NCI-H2107 treated with DMSO at 0.1 percent for 48 hours (cell line): ENCODE measurements around the gene FBXL17.

ENCODE experiments used
- DNase-seq: peaks from one replicate; lab custom pipeline; 2025; ENCODE audit not compliant: unreplicated experiment; lab: John Stamatoyannopoulos, UW

The FBXL17 gene

DNA sequence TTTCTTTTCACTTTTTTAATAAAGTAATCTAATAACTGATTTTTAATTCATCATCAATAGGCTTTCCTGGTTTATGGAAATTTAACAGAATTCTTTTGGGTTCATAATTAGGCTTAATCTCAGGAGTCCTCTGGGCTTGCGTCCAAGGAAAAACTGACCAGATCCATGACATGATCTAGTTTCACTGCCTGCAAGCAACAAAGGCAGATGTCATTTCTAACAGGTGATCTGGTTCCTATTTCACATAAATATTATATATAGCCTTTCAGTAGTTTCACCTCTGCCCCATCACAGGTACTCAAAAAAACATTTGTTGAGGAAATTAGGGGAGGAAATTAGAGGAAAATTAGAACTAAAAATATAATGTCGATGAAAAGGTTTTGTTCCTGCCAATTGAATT lies 126.4 kb downstream of the FBXL17 start:
- no peak for DNase-seq

DNA sequence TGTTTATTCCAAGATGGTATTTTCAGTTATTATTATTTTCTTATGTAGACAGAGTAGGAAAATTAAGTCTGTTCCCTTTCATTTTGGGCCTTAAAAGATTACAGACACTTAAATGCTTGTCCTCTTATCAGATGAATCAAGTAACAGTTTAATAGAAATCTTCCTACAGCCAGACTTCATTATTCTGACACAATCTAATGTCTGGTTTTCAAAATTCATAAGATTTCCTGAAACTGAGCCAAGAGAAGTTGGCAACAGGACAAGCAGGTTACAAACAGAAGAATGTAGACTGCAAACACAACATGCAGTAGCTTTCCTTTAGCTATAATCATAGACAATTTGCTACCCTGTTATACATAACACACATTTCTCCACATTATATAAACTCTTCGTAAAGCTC lies 130.5 kb downstream of the FBXL17 start:
- DNase-seq, result no peak

DNA sequence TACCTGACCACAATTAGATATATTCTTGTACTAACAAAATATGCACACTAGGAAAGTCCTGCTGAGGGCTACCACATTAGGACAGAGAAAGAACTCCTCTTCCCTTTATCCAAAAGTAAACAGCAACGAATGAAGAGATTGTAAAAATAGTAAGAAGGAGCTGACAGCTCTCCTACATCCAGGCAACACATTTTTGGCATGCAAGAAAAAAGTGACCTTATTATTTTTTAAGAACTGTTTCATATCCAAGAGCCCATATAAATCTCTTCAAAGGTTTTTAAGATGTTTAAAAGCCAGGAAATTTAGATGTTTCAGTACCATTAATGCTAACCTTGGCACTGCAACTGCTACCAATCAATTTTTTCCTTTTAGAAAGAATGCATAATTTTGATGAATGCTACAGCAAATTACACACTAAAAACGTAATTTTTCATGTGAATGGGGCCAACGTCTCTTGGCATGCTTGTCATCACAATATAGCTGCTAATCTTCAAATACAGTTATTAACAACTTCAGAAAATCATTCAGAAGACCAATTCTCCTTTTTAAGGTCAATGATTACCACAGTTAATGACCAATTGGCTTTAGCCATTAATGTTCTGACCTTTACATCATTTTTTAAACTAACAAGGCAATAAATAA lies 132.0 kb downstream of the FBXL17 start:
- no peak for DNase-seq

DNA sequence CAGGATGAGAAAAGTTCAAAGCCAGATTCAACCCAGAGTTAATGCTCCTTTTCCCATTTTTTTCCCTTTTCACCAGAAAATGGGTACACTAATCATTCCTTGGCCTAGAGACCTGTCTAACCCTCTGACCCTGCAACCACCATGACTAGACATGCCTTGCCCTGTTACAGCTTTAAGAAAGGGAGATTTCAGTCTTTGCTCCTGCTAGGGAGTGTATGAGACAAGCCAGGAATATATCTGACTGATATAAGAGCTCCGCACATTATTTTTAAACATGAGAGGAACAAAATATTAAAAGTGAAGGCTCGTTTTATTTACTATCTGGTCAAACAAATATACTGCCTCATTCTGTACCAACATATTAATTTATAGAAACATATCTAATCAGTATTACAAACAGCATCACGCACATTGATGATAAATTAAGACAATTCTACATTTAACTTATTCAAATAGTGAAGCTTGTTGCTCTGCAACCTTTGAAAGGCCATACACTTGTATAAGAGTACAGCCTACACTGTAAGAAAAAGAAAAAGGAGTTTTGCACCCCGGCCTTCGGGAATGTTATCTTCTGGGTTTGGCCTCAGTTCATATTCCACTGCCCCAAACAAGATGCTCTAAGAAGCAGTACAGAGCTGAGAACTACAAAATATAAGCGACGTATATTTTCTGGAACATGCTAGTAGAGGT lies 132.7 kb downstream of the FBXL17 start:
- no peak for DNase-seq

DNA sequence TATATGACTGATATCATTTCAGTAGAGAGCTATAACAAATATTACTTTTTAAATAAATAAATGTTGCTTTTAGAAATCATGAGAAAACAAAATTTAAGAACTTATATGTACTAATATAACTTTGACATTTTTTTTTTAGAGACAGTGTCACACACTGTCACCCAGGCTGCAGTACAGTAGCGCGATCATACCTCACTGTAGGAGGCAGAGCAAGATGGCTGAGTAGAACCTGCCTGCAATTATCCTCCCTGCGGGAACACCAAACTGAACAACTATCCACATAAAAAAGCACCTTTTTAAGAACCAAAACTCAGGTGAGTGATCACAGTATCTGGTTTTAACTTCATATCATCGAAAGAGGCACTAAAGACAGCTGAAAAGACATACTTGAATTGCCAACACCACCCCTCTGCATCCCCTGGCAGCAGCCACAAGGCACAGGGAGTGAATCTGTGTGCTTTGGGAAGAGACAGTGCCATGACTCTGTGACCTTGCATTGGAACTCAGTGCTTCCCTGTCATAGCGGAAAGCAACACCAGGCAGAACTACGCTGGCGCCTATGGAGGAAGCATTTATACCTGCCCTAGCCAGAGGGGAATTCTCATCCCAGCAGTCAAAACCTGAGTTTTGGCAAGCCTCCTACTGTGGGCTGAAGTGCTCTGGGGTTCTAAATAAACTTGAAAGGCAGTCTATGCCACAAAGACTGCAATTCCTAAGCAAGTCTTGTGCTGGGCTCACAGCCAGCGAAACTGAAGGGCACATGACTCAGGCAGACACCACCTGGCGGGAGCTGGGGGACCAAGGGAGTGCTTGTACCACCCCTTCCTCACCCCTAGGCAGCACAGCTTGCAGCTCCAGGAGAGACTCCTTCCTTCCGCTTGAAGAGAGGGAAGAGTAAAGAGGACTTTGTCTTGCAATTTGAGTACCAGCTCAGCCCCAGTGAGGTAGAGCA lies 142.7 kb downstream of the FBXL17 start:
- peak; percentile 16 for DNase-seq

DNA sequence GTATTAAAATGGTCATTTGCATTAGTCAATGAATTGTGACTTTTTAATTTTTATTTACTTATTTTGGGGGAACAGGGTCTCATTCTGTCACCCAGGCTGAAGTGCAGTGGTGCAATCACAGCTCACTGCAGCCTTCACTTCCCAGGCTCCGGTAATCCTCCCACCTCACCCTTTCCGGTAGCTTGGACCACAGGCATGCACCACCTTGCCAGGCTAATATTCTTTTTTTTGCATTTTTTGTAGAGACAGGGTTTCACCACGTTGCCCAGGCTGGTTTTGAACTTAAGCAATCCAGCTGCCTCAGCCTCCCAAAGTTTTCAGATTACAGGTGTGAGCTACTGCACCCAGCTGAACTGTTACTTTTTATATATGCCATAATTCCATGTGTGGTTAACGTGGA lies 143.4 kb downstream of the FBXL17 start:
- DNase-seq, result no peak

DNA sequence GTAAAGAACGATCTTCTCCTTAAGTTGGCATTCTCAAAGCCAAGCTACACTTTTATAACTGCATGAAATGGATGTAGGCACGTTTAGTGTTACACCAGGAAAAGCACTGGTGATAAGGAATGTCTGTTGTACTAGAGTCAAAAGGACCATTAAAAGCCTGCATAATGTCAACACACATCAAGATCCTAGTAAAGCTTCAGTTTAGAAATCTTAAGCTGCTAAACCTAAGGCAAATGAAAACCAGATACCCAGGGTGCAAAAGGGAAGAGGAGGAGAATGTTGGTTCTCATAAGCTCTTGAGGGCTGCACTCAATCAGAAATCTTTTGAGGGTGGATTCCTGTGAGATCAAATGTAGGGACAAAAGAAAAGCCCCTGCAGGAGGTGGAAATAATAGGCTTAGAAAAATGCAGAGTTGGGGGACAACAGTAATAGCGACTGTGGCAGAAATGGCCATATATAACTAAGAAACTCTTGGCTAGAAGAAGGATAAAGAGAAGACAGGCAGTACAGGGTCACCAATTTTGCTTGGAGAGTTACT lies 148.2 kb downstream of the FBXL17 start:
- no peak for DNase-seq

DNA sequence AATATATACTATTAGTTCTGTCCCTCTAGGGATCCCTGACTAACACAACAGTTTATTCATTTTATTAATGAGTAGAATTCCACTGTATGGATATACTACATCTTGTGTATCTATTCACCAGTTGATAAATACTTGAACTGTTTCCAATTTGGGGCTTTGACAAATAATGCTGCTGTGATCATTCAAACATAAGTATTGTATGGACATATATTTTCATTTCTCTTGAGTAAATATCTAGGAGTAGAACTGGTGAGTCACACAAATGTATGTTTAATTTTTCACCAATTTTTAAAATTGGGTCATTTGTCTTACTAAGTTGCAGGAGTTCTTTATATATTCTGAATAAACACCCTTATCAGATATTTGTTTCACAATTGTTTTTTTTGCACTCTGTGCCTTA lies 149.1 kb downstream of the FBXL17 start:
- DNase-seq, result no peak

DNA sequence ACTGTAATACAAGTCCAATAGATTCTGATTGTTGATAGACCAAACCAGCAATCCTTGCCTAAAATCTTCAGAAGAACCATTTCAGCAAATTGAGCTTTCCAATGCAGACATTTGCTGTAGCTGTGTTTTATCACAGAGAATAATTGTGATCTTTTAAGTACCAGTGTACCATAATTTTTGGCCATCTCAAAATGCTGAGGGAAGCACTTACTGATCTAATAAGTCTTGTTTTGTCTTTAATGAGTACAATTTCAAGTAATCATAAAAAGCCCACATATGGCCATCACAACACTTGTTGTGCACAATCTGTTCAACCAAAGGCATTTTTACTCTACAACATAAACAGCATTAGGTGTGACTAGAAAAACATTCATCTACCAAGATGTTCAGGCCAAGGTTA lies 159.9 kb downstream of the FBXL17 start:
- DNase-seq, result no peak

DNA sequence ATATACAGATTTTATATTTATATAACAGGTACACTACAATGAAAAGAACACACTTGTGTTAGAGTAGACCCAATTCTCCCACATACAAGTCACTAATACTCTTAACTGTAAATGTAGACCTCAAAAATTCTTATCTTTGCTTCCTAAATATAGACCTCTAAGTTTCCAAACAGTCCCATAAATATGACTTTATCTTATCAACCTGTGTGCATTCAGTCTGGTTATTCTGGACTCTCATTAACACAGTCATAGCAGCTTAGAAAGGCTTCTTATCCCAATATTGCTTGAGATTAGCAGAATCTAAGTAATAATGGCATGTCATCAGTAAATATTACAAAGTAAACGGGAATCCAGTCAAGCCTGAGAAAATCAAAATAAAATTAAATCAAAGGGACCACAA lies 161.1 kb downstream of the FBXL17 start:
- DNase-seq, result no peak

DNA sequence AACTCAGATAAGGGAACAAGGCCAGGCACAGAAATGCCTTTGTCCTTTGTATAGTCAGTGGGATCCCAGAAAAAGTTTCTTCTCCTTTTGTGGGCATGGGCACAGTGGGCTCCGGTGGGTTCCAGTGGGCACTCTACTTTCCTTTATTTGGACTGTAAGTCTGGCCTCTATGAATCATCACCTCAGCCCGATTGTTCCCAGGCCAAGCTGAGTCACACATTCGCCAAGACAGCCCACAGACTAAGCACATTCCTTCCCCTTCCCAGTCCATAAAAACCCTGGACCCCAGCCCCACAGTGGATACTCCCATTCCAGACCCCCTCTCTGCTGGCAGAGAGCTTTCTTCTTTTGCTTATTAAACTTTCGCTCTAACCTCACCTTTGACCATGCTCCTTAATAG lies 165.0 kb downstream of the FBXL17 start:
- no peak for DNase-seq

DNA sequence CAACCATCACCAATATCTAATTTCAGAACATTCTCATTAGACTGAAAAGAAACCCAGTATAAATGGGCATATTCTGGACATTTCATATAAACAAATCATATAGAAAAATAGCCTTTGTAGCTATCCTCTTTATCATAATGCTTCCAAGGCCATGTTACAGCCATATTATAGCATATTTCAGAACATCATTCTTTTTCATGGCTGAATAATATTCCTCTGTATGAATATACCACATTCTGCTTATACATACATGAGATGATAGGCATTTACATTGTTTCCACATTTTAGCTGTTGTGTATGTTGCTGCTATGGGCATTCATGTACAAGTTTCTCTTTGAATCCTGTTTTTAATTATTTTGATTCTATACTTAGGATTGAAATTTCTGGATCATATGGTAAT lies 167.0 kb downstream of the FBXL17 start:
- DNase-seq, result no peak

DNA sequence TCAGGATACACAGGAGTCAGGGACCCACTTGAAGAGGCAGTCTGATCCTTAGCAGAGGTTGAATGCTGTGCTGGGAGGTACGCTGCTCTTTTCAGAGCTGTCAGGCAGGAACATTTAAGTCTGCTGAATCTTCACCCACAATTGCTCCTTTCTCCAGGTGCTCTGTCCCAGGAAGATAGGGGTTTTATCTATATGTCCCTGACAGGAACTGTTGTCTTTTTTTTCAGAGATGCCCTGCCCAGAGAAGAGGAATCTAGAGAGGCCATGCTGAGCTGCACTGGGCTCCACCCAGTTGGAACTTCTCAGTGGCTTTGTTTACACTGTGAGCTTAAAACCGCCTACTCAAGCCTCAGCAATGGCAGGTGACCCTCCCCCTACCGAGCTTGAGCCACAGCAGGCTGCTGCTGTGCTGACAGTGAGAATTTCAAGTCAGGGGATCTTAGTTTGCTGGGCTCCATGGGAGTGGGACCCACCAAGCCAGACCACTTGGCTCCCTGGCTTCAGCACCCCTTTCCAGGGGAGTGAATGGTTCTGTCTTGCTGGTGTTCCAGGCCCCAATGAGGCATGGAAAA lies 169.0 kb downstream of the FBXL17 start:
- peak; percentile 4 for DNase-seq

DNA sequence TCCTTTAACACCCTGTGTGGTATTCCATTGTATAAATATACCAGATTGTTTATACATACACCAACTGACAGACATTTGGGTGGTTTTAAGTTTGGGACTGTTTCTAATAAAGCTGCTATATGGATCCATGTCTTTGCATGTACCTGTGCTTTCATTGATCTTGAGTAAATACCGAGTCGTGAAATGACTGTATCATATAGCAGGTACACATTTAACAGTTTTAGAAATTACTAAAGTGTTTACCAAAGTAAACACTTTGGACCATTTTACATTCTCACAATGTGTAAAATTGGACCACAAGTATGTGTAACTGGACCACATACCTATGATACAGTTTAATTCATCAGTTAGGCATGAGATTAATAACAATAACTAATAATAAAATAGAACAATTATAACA lies 175.2 kb downstream of the FBXL17 start:
- DNase-seq, result no peak

DNA sequence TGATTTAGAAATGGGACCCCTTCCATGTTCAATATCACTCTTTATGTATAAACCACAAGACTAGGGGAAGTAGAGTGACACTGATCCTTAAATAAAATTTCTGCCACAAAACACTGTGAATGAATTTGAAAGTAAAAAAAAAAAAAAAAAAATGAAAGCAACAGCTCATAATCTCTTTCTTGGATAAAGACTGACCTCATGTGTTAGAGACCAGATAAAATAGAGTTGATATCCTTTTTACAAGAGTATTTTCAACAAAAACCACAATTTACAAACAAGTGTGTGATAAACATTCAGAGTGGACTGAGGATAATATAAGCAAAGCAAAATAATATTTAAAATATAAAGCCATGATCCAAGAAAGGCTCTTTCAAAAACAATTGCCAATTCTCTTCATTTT lies 180.2 kb downstream of the FBXL17 start:
- DNase-seq, result no peak

DNA sequence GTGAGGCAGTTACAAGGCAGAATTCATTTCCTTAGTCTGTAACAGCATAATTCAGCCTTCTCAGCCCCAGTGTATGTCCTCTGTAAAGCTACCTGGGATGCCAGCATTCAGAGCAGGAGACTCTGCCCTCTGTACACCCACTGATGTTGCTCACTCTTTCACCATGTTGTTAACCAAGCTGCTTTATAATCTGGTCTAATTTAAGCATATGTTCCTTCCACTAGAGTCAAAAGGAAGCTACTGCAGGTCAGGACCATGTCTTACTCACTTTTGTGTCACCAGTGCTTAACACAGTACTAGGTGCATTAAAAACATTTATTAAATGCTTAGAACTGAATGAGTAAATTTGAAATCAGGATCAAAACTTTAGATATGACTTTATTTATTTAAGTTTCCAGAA lies 185.6 kb downstream of the FBXL17 start:
- no peak for DNase-seq

DNA sequence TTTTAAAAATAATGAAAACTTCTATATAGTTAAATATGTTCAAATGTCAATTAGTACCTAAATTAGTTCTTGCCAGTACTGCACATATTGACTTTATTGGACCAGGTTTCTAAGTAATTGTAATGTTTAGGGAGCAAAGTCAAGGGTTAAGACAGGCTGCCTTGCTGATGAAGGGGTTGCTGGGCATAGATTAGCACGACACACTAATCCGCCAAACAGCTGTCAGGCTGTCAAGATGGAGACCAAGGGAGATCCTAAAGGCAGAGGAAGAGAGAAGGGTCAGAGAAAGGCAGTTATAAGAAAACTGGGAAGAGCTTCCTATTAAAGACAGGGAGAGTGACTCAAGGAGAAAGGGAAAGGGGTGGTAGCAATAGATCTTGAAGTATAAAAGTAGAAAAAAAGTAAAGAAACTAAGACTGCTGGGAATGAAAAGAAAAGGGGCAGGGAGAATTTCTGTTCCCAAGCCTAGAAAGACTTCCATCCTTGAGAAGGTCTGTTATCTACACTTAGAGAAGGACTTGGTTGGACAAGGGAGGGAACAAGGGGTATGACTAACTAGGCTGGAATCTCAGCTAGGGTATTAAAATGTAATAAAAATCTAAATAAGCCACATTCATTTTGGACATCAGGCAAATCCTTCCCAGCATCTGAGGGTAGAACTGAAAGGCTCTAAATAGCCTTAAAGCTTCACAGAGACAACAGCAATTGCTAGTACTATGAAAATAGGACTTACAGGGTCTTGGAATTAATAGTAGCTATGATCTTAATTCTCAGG lies 188.7 kb downstream of the FBXL17 start:
- DNase-seq, result no peak

DNA sequence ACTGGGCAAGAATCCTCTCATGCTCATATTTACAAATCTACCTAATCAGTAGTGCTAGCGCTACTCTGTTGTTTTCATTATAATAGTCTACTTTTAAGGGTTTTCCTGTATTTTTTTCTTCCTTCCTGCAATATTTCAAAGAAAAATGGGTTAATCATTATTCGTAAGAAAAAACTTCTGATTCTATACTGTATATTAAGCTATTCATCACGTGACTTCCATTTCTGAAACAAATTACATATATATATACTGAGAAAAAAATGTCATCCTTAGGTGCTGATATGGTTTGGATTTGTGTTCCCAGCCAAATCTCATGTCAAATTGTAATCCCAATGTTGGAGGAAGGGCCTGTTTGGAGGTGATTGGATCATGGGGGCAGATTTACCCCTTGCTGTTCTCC lies 197.0 kb downstream of the FBXL17 start:
- no peak for DNase-seq

DNA sequence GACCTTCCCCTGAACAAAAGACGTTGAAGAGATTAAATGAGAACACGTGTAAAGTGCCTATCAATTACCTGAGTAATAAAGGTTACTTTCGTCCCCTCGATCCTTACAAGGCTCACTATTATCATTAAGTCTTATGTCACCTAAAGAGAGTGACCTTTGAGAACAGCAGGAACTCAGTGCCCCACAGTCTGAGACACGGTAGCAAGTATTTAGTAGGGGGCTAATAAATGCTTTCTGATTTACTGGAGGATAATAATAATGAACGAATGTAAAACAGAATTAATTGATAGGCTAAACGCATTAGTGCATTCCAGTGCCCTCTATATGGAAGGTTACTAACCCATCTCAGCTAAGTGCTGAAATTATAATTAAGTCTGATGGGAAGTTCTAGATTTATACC lies 199.9 kb downstream of the FBXL17 start:
- no peak for DNase-seq

DNA sequence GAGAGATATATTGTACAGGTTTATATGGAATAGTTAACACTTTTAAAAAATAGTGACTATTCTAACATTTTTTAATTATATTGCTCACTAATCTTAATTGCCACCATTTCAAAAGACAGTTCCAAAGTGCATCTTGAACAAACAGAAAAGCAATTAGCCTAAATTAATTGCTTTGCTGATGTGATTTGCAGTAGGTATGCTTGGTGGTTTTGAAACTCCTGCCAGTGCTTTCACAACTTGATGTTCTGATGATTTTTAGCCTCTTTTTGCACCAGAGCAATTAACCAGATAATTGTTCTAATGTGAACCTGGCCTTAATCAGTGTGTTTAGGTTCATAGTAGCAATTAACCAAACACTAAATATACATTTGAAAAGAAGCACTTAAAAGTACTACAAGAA lies 207.6 kb downstream of the FBXL17 start:
- no peak for DNase-seq

DNA sequence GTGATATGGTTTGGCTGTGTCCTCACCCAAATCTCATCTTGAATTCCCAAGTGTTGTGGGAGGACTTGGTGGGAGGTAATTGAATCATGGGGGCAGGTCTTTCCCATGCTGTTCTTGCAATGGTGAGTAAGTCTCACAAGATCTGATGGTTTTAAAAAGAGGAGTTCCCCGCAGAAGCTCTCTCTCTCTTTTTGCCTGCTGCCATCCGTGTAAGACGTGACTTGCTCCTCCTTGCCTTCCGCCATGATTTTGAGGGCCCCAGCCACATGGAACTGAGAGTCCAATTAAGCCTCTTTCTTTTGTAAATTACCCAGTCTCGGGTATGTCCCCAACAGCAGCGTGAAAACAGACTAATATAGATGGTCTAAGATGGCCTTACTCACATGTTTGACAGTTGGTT lies 210.1 kb downstream of the FBXL17 start:
- DNase-seq, result no peak
